Ovary (tissue), 3 donors: Measurements from ENCODE around the gene TFCP2.

Experiments used
- CTCF ChIP-seq, 3 donors: fragments of 450-650 bp in 2 of 3; fragments of 200-600 bp in 1 of 3; IDR thresholded peaks; one replicate each; pipeline versions ENCODE4 v1.5.1 to v1.8.0; 2016 to 2022; ENCODE audit warnings: antibody characterized with exemption in 3 of 3, mild to moderate bottlenecking in 1 of 3
- POLR2A ChIP-seq: fragments of 450-650 bp; IDR thresholded peaks from one replicate; pipeline ENCODE4 v1.6.1; 2017; ENCODE audit warnings: antibody characterized with exemption, mild to moderate bottlenecking, moderate library complexity
- donor health status: DM: no; HTN: no; CAD: no.

DNA sequence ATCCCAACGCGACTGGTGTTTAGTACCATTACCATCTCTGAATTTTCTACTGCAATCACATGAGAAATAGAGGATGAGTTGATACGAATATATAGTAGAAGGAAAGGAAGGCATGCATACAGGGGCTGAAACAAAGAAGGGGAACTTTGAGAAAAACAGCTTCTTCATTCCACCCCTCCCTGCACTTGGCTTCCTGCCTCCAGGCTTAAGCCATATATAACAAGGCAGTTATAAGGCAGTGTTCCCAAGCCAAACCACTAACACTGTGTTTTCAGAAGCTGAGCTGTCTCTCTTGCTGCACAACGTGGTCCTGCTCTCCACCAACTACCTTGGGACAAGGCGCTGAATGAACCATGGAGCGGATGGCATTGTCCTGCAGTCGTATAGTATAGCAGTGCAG, 113.8 kb downstream of the TFCP2 start:
- TF ChIP-seq CTCF (IDR thresholded peaks at IDR 0.05) (no peak), POLR2A (no peak)
